MV-4-11 (cell line): ENCODE results near the gene RPS6KA3.

ENCODE experiments used
- DNase-seq: peaks from one replicate; lab custom pipeline; 2025; lab: John Stamatoyannopoulos, UW

Gene RPS6KA3

DNA sequence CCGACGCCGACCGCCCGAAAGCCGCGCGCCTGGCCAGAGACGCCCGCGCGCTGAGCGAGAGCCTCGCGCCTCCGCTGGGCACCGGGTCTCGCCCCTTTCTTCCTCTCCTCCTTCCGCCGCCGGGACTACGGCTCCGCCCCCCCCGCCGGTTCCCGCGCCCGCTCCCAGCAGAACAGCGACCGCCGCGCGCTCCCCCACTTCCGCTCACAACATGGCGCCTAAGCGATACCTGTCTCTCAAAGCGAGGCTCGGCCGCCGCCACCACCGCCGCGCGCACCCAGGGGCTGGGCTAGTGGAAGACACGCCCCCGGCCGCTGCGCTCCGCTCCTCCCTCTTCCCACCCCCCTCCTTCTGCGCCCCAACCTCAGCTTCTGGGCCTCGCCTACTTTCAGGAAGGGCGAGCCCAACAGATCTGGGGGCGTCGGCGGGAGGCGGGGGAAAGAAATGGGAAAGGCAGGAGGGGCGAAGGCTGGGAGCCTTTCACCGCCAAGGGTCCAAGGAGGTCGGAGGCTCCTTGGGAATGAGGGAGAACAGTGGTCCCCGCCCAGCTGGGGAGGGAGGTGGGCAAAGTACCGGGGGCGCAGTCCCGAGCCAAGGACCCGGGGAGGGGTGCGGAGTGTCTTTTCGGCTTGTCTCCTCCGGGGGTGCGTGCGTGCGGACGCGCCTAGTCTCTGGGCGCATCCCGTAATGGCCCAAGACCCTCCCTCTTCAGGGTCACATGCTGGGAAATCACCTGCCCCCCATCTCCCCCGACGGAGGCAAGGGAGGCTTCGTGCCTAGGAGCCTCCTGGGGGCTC is at the start of gene RPS6KA3:
RPS6KA3 (minus strand) TSS at position 100 of the 797 bp plus-strand sequence. CDS start 277 bp downstream, outside the sequence.
- peak; percentile 78 for DNase-seq

DNA sequence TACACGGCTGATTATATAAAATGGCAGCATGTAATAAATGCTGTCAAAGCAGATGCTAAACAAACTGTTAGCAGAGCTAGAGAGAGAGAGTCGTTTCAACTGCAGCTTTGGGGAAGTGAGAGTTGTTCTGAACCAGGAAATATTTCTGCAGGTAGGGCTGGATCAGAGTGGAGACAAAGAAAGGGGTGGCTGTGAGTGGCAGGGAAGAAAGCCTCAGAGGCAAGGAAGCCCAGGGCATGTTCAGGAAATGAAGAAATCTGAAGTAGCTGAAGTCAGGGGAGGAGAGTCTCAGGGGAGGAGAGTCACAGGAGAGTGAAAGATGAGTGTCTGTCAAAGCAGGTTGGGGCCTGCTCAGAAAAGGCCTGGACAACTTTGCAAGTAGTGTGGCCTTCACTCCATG is 48.4 kb upstream of the RPS6KA3 start:
- DNase-seq, result peak; percentile 76

DNA sequence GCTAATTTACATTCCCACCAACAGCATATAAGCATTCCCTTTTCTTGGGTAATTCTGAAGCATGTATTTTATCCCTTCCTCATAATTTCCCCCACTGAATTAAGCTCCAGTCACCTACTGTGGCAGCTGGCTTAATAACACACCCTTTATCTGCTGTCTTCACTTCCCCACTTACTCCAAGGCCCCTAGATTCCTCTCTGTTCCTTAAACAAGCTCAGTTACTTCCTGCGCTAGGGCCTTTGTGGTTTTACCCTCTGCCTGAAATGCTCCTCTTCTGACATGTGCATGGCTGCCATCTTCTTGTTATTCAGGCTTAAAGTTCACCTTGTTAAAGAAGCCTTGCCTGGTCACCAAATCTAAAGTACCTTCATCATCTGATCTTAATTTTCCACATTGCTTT is 47.2 kb upstream of the RPS6KA3 start:
- DNase-seq, result peak; percentile 88

DNA sequence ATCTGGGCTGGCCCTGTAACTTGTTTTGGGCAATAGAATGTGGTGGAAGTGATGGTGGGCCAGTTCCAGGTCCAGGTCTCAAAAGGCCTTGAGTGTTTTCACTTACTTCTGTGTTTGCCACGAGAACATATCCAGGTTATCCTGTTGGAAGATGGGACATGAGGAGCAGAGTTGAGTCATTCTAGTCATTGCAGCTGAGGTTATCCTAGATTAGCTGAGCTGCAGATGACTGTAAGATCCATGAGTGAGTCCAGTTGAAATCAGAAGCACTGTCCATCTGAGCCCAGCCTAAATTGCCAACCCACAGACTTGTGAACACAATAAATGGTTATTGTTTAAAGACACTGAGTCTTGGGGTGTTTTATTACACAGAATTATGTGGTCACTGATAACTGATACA is 45.3 kb upstream of the RPS6KA3 start:
- no peak for DNase-seq

DNA sequence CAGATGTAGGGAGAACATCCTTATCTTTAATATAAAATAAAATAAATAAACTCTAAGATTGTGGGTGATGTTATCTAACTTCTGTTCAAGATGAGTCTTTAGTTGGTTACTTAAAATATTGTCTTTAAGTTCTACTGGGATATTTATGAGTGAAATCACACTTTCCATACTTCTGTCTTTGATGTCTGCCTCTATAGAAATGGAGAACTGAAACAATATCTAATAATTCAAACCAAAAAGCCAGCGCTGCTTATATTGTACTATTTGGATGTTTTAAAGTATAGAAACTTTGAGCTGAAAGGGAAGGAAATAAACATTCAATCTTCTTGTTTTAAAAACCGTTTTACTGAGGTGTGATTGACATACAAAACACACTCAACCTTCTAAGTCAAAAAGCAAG is 44.8 kb upstream of the RPS6KA3 start:
- peak; percentile 60 for DNase-seq

DNA sequence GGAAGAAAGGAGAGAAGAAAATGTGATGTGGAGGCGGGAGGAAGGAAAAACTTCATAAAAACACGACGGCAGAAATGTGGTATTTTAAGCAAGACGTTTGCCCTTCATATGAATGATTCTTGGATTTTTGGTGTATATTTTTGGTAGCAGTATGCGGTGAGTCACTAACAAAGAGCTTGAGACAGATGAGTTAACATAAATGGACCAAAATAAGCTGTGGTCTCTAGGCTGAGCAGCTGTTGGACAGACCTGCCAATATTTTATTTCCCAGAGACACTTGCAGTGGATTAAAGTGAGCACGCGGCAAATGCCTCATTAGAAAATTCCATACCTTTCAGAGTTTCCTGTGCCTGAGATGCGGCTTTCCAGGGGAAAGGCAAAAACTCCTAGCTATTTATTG is 43.1 kb upstream of the RPS6KA3 start:
- peak; percentile 25 for DNase-seq

DNA sequence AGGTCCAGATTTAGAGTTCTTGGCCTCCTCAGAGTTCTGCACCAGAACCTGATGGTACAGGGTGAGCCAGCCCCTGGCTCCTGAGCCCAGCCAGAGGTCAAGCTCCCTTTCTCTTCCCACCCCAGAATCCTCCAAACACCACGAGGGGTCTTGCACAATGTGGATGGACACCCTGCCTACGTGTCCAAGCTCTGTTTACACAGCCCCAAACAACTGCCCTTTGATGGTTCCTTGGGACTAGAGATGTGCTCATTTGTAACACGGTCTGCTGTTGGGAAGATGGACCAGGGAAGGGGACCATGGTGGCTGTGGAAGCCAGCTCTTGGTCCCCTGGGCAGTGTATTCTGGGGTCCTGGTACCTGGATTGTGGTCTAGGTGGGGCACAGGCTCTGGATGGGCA is 40.0 kb upstream of the RPS6KA3 start:
- no peak for DNase-seq

DNA sequence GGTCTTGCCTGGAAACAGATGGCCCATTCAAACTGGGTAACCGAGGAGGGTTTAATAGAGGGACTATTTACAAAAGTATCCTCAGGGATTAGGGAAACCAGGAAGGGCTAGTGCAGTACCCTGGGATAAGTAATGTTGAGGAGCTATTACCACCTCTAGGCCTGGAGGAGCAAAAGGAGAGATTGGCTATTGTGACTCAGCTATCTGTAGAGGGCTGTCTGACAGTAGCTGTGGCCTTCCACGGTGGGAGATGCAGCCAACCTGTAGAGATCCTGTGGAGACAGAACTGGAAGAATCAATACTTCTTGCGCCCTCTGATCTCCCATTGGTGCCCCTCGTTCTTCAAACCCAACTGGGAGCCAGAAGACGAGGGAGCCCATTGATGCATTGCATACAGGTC is 34.1 kb upstream of the RPS6KA3 start:
- DNase-seq, result no peak

DNA sequence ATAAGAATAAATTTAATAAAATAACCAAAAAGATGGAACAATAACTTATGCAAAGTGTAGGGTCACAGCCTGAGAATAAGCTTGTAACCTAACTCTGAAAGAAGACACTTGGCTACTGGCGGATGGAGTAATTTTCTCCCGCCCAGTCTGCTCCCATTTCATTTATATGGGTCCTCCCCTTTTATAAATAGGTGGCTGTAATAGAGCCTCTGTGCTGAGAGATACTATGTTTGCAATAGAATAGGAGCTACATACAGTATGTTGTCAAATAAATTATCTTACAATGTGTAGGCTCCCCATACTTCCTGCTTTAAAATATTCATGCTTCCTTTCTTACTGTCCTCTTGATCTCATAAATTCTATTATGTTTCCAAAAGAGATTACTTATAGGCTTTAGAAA is 28.2 kb upstream of the RPS6KA3 start:
- no peak for DNase-seq

DNA sequence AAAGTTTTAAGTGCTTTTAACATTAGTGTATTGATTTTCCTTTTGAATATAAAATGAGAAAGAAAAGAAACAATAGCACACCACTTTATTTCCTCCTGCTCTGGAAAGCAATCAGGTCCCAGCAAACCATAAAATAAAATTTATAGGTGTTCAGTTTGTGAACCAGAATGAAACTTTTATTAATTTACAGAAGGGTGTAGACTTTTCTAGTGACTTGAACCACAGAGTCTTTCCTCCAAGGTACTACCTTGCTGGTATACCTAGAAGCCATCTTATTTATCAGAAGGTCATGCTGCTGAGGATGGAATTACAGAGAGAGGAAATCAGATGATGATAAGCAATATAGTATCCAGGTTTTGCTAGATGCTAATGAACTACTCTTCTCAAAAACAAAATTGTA is 27.6 kb upstream of the RPS6KA3 start:
- DNase-seq, result no peak

DNA sequence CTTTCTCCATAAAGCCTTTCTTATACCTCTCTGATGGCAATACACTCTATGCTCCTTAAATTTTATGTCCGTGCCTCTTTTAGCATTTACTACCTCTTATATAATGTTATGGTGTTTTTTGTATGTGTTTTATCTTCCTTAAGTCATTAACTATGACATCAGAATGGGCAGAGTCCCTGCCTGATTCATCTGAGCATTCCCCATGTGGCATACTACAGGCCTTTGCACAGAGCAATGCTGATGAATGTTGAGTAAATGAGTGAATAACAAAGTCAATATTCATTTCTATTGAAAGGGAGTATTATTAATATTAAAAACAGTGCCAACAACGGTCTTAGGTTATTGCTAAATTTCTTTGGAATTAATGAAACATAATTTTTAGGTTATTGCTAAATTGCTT is 18.8 kb upstream of the RPS6KA3 start:
- DNase-seq, result no peak

DNA sequence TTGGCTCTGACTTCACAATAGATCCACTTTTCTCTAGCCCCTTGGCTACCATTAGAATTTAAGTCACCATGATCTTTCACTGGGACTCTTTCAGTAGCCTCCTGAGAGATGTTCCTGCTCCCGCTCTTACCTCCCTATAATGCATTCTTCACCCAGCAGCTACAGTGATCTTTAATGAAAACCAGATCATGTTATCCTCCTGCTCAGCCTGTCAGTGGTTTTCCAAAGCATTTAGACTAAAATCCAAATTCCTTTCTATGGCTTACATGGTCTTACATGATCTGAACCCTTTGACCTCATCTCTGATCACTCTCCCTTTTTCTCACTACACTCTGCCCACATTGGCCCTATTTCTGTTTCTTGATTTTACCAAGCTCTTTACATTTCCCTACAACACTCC is 18.3 kb upstream of the RPS6KA3 start:
- DNase-seq, result no peak

DNA sequence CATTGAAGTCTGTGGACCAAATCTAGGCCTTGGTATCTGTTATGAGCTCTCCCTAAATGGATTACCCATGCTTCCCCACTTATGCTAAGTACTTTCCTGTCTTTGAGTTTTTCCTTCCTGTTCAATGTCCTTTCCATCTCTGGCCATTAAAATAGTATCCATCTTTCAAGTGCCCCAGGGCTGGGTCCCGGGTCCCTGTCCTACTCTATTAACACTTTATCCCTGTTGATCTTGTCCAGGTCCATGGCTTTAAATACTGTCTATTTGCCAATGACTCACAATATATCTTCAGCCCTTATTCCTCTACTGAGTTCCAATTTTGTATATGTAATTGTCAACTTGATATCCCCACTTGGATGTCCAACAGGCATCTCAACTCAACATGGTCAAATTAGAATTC is 17.7 kb upstream of the RPS6KA3 start:
- no peak for DNase-seq

DNA sequence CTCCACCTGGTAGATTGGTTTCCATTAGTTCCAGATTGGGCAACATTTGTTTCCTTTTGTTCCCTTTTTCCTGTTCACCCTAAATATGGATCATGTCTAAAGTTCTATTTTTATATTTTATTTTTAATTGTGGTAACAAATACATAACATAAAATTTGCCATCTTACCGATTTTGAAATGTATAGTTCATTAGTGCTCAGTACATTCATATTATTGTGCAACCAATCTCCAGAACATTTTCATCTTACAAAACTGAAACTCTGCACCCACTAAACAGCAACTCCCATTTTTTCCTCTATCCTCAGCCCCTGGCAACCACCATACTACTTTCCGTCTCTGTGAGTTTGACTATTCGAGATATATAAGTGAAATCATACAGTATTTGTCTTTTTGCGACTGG is 14.2 kb upstream of the RPS6KA3 start:
- DNase-seq, result no peak

DNA sequence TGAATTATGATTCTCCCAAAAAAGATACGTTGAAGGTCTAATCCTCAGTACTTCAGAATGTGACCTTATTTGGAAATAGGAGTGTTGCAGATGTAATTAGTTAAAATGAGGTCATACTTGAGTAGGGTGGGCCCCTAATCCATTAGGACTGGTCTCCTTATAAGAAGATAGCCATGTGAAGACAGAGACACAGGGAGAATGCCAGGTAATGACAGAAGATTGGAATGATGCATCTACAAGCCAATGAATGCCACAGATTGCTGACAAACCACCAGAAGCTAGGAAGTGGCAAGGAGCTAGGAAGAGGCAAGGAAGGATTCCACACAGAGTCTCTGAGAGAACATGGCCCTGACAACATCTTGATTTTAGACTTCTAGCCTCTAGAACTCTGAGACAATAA is 7.4 kb upstream of the RPS6KA3 start:
- DNase-seq, result no peak

DNA sequence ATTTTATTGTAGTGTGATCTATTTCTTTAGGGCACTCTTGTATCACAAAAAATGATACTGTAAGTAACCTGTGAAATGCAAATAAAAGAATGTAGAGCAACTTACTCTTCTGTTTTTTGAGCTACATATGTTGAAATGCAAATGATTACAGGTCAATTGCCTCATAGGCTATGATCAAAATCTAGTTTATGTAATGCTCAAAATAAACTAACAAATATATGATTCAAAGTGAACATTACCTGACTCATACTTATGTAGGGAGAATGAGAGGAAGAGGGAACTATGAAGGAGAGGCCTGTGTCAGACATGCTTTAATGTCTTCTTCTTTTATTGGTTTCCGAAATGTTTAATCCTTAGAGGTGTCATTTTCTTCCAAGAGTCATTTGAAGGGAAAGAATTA is 5.0 kb upstream of the RPS6KA3 start:
- DNase-seq, result no peak

DNA sequence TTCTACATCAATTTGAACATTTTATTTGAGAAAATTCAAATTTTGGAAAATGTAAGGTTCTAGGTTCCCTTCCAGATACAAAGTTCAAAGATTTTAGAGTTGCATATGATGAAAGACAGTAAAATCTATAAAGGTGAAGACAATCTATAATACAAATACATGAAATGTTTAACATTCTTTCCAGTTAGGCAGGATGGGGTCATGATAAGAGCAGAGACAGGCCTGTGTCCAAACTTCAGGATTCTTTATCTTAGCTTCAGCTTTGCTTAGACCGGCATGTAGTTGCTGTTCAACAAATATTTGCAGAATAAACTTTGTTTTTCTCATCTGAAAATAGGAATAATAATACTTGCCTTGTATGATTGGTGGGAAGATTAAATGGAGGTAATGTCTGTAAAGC is 4.5 kb upstream of the RPS6KA3 start:
- no peak for DNase-seq

DNA sequence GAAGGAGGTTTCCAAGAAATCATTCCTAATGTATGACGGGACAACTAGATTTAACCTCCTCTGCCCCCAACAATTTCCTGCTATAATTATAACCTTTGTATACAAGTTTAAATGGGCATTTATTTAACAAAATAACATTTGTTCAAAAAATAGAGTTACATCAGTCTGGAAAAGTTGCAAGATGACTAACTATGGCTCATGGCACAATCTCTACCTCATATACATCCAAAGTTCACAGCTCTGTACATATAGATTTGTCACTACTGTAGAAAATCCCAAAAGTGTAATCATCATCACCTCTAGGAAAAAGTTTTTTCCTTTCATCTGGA is 3.8 kb upstream of the RPS6KA3 start:
- no peak for DNase-seq

DNA sequence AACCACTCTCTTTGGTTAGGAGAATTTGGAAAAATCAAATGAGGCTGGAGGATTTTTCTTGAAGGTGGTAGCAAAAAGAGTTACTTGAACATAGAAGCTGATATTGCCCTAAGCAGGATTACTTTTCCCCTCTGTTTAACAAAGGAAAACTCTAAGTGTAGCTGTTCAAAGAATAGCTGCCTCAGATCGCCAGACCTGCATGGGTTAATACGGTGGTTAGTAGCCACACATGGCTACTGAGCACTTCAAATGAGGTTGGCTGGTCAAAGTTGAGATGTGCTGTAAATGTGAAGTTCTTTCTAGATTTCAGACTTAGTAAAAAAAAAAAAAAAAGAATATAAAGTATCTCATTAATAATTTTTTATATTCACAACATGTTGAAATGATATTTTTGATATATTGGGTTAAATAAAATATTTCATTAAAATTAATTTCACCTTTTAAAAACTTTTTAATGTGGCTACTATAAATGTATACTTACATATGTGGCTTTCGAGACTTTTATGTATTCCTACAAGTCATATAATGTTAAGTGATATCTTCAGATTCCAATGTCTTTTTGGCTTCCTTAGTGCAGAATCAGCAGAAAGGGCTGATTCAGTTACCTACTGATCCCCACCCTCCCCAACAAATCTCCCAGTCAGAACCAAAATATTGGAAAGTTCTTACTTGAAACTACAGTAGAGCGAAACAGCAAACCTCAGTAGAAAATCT is 3.3 kb upstream of the RPS6KA3 start:
- no peak for DNase-seq

DNA sequence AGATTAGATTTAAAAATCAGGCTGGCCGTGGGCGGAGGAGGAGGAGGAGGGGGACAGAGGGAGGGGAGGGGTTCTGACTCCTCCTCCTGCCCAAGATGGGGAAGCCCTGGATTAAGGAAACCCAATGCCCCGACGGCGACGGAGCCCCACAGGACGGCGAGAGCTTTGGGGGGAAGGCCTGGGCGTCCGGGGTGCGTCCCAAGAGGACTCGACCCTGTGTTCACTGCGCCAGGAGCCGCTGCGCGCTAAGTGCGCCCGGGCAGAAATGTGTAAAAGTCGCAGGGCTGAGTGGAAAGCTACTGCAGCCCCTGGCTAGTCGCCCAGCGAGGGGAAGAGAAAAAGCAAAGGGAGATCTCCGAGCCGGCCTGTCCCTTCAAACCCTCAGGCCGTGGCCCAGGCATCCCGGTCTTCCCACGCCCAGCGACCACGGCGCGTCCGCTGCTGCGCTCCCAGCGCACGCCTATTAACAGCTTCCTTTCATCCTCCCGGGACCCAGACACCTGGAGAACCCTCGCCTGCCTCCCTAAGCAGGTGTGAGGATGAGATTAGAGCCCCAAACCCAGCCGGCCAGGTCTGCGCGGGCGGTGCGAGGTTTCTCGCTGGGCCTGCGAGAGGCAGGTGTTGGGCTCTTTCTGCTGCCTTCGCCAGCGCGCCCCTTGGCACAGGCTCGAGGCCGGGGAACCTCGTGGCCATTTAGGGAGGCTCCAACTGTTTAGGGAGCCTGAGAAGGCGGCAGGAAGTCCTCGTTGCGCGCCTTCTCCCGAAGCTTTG is 1.4 kb upstream of the RPS6KA3 start:
- no peak for DNase-seq

DNA sequence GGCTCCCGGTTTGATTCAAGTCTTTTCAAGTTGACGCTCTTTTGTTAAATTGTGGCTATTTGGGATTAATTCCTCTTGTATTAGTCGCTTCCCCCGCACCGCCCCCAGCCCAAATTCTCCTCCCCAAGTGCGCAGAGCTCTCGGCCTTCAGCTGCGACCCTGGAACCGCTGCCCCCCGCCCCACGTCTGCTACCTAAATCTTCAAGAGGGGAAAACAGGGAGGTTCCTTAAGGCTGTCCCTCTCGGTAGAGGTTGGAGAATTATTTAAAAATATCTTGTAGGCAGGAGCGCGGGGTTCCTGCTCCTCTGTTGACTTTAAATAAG is 860 bp upstream of the RPS6KA3 start:
- DNase-seq, result no peak

DNA sequence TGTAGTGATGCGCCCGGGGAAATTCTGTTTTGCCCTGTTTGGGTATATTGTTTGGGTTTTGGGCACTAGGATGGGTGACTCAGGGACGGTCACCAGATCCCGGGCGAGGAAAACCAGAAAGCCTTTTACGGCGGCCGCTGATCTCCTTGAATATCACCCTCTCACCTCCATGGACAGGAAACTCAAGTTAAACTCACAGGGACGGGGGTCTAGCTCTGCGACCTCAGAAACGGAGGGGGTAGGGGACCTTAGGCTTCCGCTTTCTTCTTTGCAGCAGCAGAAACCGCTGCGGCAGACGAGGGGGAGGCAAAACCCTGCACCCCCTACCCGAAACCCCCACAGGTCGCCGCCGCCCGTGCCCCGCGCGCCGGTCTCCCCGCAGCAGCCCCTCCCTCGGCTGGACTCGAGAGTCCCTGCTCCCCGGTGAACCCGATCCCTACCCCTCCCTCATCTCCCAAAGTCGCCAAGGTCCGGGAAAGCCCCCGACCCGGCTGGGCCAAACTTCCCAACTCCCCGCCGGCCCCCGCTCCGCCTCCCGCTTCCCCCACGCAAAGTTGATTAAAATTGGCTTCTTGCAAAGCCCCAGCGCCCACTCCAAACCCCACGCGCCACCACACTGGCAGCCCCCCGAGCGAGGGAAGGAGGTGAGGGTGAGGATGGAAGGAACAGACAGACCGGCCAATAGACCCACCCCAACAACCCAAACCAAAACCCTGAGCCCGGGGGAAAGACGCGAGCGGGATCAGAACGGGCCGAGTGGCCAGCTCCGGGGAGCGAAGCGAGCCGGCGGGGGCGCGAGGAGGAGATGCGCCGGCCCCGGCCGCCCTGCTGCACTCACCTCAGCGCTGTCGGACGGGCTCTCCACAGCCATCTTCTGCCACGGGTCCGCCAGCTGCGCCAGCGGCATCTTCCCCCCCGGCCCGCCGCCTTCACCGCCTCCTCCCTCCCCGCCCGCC is 705 bp downstream of the RPS6KA3 start:
- DNase-seq, result peak; percentile 16
